Upper lobe of left lung (tissue), 6 donors: ENCODE measurements around the gene TRAPPC10. TPM values are rescaled to one million over a fixed set of nuclear protein-coding genes. Genes with fewer than 3 reads are reported as not detected.

Experiments
- small RNA-seq, 4 donors: library from RNA; depleted of rRNA; stranded (forward); fragments of <200 nt; gene quantifications; one replicate each; pipeline ENCODE3, GENCODE V24; 2016
- total RNA-seq, 6 donors: library from RNA; depleted of rRNA in 4 of 6; stranded (reverse); fragments of >200 nt in 4 of 6; gene quantifications; one replicate each; pipeline versions ENCODE4 v1.1.0 to v1.2.1, GENCODE V29; 2016 to 2021
- donor health status: DM: no; HTN: no; CAD: no; lungs with moderate emphysema.
- donor health status: DM: no; HTN: yes; CAD: no; lungs with severe emphysema.

TRAPPC10 gene
- total RNA-seq, 6 donors from 2014 or later: 36.3 to 46.8 (median 43.4) TPM

Small RNA genes lying within 50 kb of the gene (small RNA-seq; reads per million reads assigned to genes)
- gene RNU6-1150P: 0 reads per million in 4 donors

Other genes with a start within 250 kb of the TRAPPC10 start
- gene CSTB, start 236.0 kb upstream of the TRAPPC10 start, total RNA-seq: 100 to 1,000 TPM in 2 of 6 donors, 10 to 100 TPM in 4; 19.9 to 122 (median 51.3) TPM
- 10 to 100 TPM; 12.0 to 25.1 (median 20.9) TPM for gene RRP1, start 222.7 kb upstream of the TRAPPC10 start, total RNA-seq
- gene AGPAT3, start 147.1 kb upstream of the TRAPPC10 start, total RNA-seq: 100 to 1,000 TPM in 1 of 6 donors, 10 to 100 TPM in 5; 55.0 to 102 (median 70.0) TPM
- 10 to 100 TPM in 2 of 6 donors, 1 to 10 TPM in 4; 2.0 to 15.7 (median 3.1) TPM for gene PWP2, start 95.1 kb downstream of the TRAPPC10 start, total RNA-seq
- gene GATD3, start 121.4 kb downstream of the TRAPPC10 start, total RNA-seq: 10 to 100 TPM in 3 of 6 donors, 1 to 10 TPM in 3; 4.9 to 51.7 (median 10.2) TPM
- 10 to 100 TPM in 2 of 6 donors, 1 to 10 TPM in 4; 1.8 to 16.4 (median 9.0) TPM for gene ICOSLG, start 228.6 kb downstream of the TRAPPC10 start, total RNA-seq
- not detected for gene DNMT3L, start 249.6 kb downstream of the TRAPPC10 start, total RNA-seq